ENCODE results near the gene FES.

GRCh38 chr15:90930861-90931574 lies 46.7 kb downstream of the FES start:
- no peak for TF ChIP-seq CTCF (conservative IDR thresholded peaks at IDR 0.05 in 1 of 2, IDR thresholded peaks at IDR 0.05 in 1 of 2; ENCODE audit: low read depth in 1 of 2, low read length in 2 of 2)
- TF ChIP-seq EZH2 (IDR thresholded peaks at IDR 0.05; ENCODE audit: low read length, missing control alignments) = no peak
